A673 (cell line): ENCODE results near the gene PKN3. TPM values are rescaled to one million over a fixed set of nuclear protein-coding genes. Genes with fewer than 3 reads are reported as not detected.

Source experiments
- BruUV-seq: library from RNA; stranded (reverse); fragments of 400-500 nt; replicated peaks from 2 replicates; lab custom pipeline; 2021; lab: Mats Ljungman, UMichigan
- CTCF ChIA-PET: fragments of 300-600 bp; sonication (Branson Sonifier 250); formaldehyde crosslinking; loops from one replicate; lab custom pipeline; 2022; ENCODE audit warnings: antibody characterized with exemption; lab: Charles Lee
- POLR2A ChIA-PET: fragments of 300-600 bp; sonication (Branson Sonifier 250); formaldehyde crosslinking; loops from one replicate; lab custom pipeline; 2022; ENCODE audit warnings: antibody characterized with exemption; ENCODE audit not compliant: low non-redundant PET; lab: Charles Lee
- DNase-seq: peaks from one replicate; pipeline ENCODE4 v3.0.0-alpha.2; 2015; ENCODE audit warnings: low spot score
- H3K27ac ChIP-seq: fragments of 200-600 bp; sonication (generic); 2 replicates; pipeline ENCODE4 v1.5.1; 2016; ENCODE audit warnings: mixed run types, low read depth, mild to moderate bottlenecking, mixed read lengths, antibody characterized with exemption, low read length; ENCODE audit not compliant: poor library complexity, severe bottlenecking
- H3K27me3 ChIP-seq: fragments of 200-600 bp; sonication (generic); replicated peaks from 2 replicates; pipeline ENCODE4 v1.6.1; 2017; ENCODE audit warnings: mixed run types, low read depth, mild to moderate bottlenecking, mixed read lengths, antibody characterized with exemption, low read length; ENCODE audit not compliant: insufficient read depth, poor library complexity
- H3K36me3 ChIP-seq: fragments of 200-600 bp; sonication (generic); 2 replicates; pipeline ENCODE4 v1.6.1; 2016; ENCODE audit warnings: mixed run types, mild to moderate bottlenecking, mixed read lengths, antibody characterized with exemption, low read length; ENCODE audit not compliant: insufficient read depth, poor library complexity, severe bottlenecking
- H3K4me1 ChIP-seq: fragments of 200-600 bp; sonication (generic); 2 replicates; pipeline ENCODE4 v1.6.1; 2017; ENCODE audit warnings: mixed run types, mild to moderate bottlenecking, mixed read lengths, antibody characterized with exemption, low read length; ENCODE audit not compliant: insufficient read depth, poor library complexity, severe bottlenecking
- H3K4me3 ChIP-seq: fragments of 200-600 bp; sonication (generic); 2 replicates; pipeline ENCODE4 v1.5.1; 2016; ENCODE audit warnings: low read depth, mixed run types, mild to moderate bottlenecking, mixed read lengths, low read length; ENCODE audit not compliant: poor library complexity, severe bottlenecking
- H3K9me3 ChIP-seq: fragments of 200-600 bp; sonication (generic); 2 replicates; pipeline ENCODE4 v1.6.1; 2016; ENCODE audit warnings: mixed run types, low read depth, mild to moderate bottlenecking, mixed read lengths, antibody characterized with exemption, low read length; ENCODE audit not compliant: poor library complexity, severe bottlenecking
- EZH2 ChIP-seq: fragments of 200-600 bp; sonication (generic); IDR thresholded peaks from 2 replicates; pipeline ENCODE4 v1.6.1; 2017; ENCODE audit warnings: borderline replicate concordance, low read depth, mild to moderate bottlenecking, mixed read lengths, antibody characterized with exemption, low read length; ENCODE audit not compliant: poor library complexity, severe bottlenecking
- intact Hi-C: fragments of 100-400 bp; cut with micrococcal nuclease; formaldehyde crosslinking; loops from one replicate; pipeline ENCODE4 v1.10.0; 2022; ENCODE audit not compliant: unreplicated experiment
- total RNA-seq: library from RNA; stranded (reverse); gene quantifications from 2 replicates; pipeline ENCODE4 v1.2.3, GENCODE V29; 2021
- TF ChIP-seq, protein P1 (sequence below): fragments of 300-800, 200-600 bp; sonication (generic); conservative IDR thresholded peaks from 2 replicates; pipeline ENCODE4 v1.5.1; 2017; ENCODE audit warnings: low read depth, mild to moderate bottlenecking, antibody characterized with exemption, low read length, moderate library complexity, mixed read lengths

PKN3 gene
- total RNA-seq, 1 experiment from 2014 or later = 12.3 TPM

GRCh38 chr9:128706671-128707381, 4.5 kb downstream of the PKN3 start:
- H3K4me3 ChIP-seq = no peak overlapping the region
- peaks cover 3% of the 10 kb centered on the region for H3K36me3 ChIP-seq
- no TSS peak for BruUV-seq
- TF ChIP-seq, protein P1, sequence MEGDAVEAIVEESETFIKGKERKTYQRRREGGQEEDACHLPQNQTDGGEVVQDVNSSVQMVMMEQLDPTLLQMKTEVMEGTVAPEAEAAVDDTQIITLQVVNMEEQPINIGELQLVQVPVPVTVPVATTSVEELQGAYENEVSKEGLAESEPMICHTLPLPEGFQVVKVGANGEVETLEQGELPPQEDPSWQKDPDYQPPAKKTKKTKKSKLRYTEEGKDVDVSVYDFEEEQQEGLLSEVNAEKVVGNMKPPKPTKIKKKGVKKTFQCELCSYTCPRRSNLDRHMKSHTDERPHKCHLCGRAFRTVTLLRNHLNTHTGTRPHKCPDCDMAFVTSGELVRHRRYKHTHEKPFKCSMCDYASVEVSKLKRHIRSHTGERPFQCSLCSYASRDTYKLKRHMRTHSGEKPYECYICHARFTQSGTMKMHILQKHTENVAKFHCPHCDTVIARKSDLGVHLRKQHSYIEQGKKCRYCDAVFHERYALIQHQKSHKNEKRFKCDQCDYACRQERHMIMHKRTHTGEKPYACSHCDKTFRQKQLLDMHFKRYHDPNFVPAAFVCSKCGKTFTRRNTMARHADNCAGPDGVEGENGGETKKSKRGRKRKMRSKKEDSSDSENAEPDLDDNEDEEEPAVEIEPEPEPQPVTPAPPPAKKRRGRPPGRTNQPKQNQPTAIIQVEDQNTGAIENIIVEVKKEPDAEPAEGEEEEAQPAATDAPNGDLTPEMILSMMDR = no peak
- TF ChIP-seq EZH2 = no peak
- H3K4me1 ChIP-seq = peaks cover 5% of the 10 kb centered on the region
- no peak overlapping the region for H3K27ac ChIP-seq
- intact Hi-C loops = no loop called here
- H3K27me3 ChIP-seq = no peaks in the 10 kb centered on the region
- ChIA-PET POLR2A (no interaction called here), CTCF (interaction anchor here (0.5 kb wide), 1 partner anchor 178 kb away, joined by 4 read pairs; no protein-coding TSS in a partner anchor)
- no peak for DNase-seq
- H3K9me3 ChIP-seq = no peaks in the 10 kb centered on the region

DNA sequence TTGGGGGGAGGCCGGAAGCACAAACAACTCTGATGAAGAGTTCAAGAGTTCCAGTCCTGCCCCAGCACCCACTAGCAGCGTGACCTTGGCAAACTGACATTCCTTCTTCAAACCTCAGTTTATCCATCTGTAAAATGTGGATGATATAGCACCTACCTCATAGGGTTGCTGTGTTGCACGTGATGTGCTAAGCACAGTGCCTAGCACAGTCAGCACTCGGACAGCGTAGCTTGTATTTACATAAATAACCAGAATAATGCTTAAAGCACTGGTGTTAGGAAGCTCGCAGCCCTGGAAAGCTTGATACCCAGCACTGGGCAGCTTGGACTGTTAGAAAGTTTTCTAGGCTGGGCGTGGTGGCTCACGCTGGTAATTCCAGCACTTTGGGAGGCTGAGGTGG, 5.1 kb downstream of the PKN3 start:
- Histone ChIP-seq H3K9me3 (no peaks in the 10 kb centered on the region), H3K4me3 (no peak overlapping the region), H3K27ac (no peak overlapping the region), H3K27me3 (no peaks in the 10 kb centered on the region), H3K4me1 (peaks cover 5% of the 10 kb centered on the region), H3K36me3 (peaks cover 3% of the 10 kb centered on the region)
- BruUV-seq = no TSS peak
- intact Hi-C loops = no loop called here
- ChIA-PET POLR2A (interaction anchor here (1.0 kb wide), 1 partner anchor 41 kb away, joined by 5 read pairs; no protein-coding TSS in a partner anchor), CTCF (no interaction called here)
- TF ChIP-seq, protein P1 = no peak
- no peak for TF ChIP-seq EZH2
- DNase-seq = no peak

- CTCF ChIA-PET = no interaction called here
- intact Hi-C loops = no loop called here
Measured at GRCh38 chr9:128712451-128713410, 10.4 kb downstream of the PKN3 start.

More at GRCh38 chr9:128712451-128713410, 10.4 kb downstream of the PKN3 start:
- no peak for DNase-seq
- no TSS peak for BruUV-seq
- H3K27me3 ChIP-seq = no peaks in the 10 kb centered on the region
- H3K4me1 ChIP-seq = no peaks in the 10 kb centered on the region
- TF ChIP-seq EZH2 = no peak
- TF ChIP-seq, protein P1 = no peak
- no peaks in the 10 kb centered on the region for H3K36me3 ChIP-seq
- H3K27ac ChIP-seq = no peak overlapping the region
- H3K4me3 ChIP-seq = no peak overlapping the region
- POLR2A ChIA-PET = no interaction called here
- no peaks in the 10 kb centered on the region for H3K9me3 ChIP-seq
